ENCODE data around the gene CUX1. TPM values are rescaled to one million over a fixed set of nuclear protein-coding genes. Genes with fewer than 3 reads are reported as not detected.

Gene CUX1
- total and polyA plus RNA-seq, 9 donors, result 42.2 to 151 (median 126) TPM

GRCh38 chr7:101939136-101939695, 121.8 kb downstream of the CUX1 start:
- no peak for TF ChIP-seq EP300 (IDR thresholded peaks at IDR 0.05)
- no peak for TF ChIP-seq CTCF (IDR thresholded peaks at IDR 0.05)
- no peak for TF ChIP-seq POLR2A (IDR thresholded peaks at IDR 0.05)
- 95 to 99% (median 95%) methylated on average over 8 of the region's 8 CpGs for WGBS, 3 donors
- no peaks in the 10 kb centered on the region for H3K9me3 ChIP-seq
- H3K27ac ChIP-seq, result no peak overlapping the region
- DNase-seq, result no peak
- H3K27me3 ChIP-seq, result no peaks in the 10 kb centered on the region
- peaks cover 30% of the 10 kb centered on the region for H3K4me1 ChIP-seq (ENCODE audit: insufficient read depth)
- H3K36me3 ChIP-seq, result no peaks in the 10 kb centered on the region
- intact Hi-C loops (cut with DNase I), result no loop called here
- H3K4me3 ChIP-seq, result no peak overlapping the region

- H3K36me3 ChIP-seq, result no peaks in the 10 kb centered on the region
- intact Hi-C loops (cut with DNase I), result loop anchor here in 2 of 4 donors (10.0 kb wide), 2 partner anchors 125 to 175 kb away; partner anchors contain the start of gene CUX1 (in 1 of the 2)
- H3K9me3 ChIP-seq, result no peaks in the 10 kb centered on the region
- H3K4me1 ChIP-seq (ENCODE audit: insufficient read depth), result peaks cover 28% of the 10 kb centered on the region
- 93 to 94% (median 93%) methylated on average over 10 of the region's 10 CpGs for WGBS, 3 donors
- H3K27me3 ChIP-seq, result no peaks in the 10 kb centered on the region
- no peak overlapping the region for H3K4me3 ChIP-seq
- peak overlapping the region in 1 of 2 donors; percentile 58 for H3K27ac ChIP-seq
- TF ChIP-seq EP300 (IDR thresholded peaks at IDR 0.05), result no peak
- TF ChIP-seq POLR2A (IDR thresholded peaks at IDR 0.05), result no peak
- no peak for TF ChIP-seq CTCF (IDR thresholded peaks at IDR 0.05)
- DNase-seq, result no peak
Measured at GRCh38 chr7:101940151-101940550, 122.7 kb downstream of the CUX1 start.

- Histone ChIP-seq H3K36me3 (no peaks in the 10 kb centered on the region), H3K27ac (peak overlapping the region; percentile 14 to 58), H3K4me1 (ENCODE audit: insufficient read depth) (peaks cover 24% of the 10 kb centered on the region), H3K27me3 (no peaks in the 10 kb centered on the region), H3K4me3 (no peak overlapping the region), H3K9me3 (no peaks in the 10 kb centered on the region)
- DNase-seq, result peak in 1 of 5 donors; percentile 43
- 48 to 53% (median 50%) methylated on average over 9 of the region's 9 CpGs for WGBS, 3 donors
- intact Hi-C loops (cut with DNase I), result loop anchor here in 2 of 4 donors (10.0 kb wide), 2 partner anchors 126 to 174 kb away; partner anchors contain the start of gene CUX1 (in 1 of the 2)
- no peak for TF ChIP-seq CTCF (IDR thresholded peaks at IDR 0.05)
- no peak for TF ChIP-seq EP300 (IDR thresholded peaks at IDR 0.05)
- no peak for TF ChIP-seq POLR2A (IDR thresholded peaks at IDR 0.05)
Measured at GRCh38 chr7:101940830-101941229, 123.4 kb downstream of the CUX1 start.

GRCh38 chr7:101941481-101942383, 124.3 kb downstream of the CUX1 start:
- H3K4me1 ChIP-seq (ENCODE audit: insufficient read depth), result peaks cover 21% of the 10 kb centered on the region
- whole genome bisulfite sequencing, 3 donors, result 16 to 18% (median 16%) methylated on average over 12 of the region's 12 CpGs
- peak in 3 of 5 donors; percentile 54 to 72 (median 62) for DNase-seq

More at GRCh38 chr7:101941481-101942383, 124.3 kb downstream of the CUX1 start:
- no peaks in the 10 kb centered on the region for H3K27me3 ChIP-seq
- no peaks in the 10 kb centered on the region for H3K9me3 ChIP-seq
- H3K36me3 ChIP-seq, result no peaks in the 10 kb centered on the region
- TF ChIP-seq POLR2A (IDR thresholded peaks at IDR 0.05), result no peak
- no peak for TF ChIP-seq CTCF (IDR thresholded peaks at IDR 0.05)
- no peak for TF ChIP-seq EP300 (IDR thresholded peaks at IDR 0.05)
- intact Hi-C loops (cut with DNase I), result loop anchor here in 2 of 4 donors (10.0 kb wide), 2 partner anchors 127 to 173 kb away; partner anchors contain the start of gene CUX1 (in 1 of the 2)
- H3K27ac ChIP-seq, result peak overlapping the region; percentile 14 to 58
- H3K4me3 ChIP-seq, result no peak overlapping the region

Measured in ovary (tissue), 9 donors.